Natural killer cell treated with Interleukin-12 subunit alpha and Interleukin-12 subunit beta and Interleukin-15 and Interleukin-18, amount 100 ng/mL, for 72 hours (primary cell): ENCODE results near the gene B4GALT3. TPM values are rescaled to one million over a fixed set of nuclear protein-coding genes. Genes with fewer than 3 reads are reported as not detected.

Experiments used
- ATAC-seq, 2 donors: fragments of 150-1000 bp; cut with Tn5 transposase in 1 of 2; sonication (Bioruptor Pico), chemical (Tn5 transposase) in 1 of 2; 2 replicates each; pipeline ENCODE4 v1.10.0; 2021
- DNase-seq: peaks from one replicate; pipeline ENCODE4 v3.0.0; 2022; ENCODE audit warnings: low spot score
- H3K27ac Mint-ChIP-seq, 2 donors: 1 replicate in 1 of 2; 2 replicates in 1 of 2; pipeline ENCODE4 v1.8.0; 2022; ENCODE audit warnings: mixed read lengths in 2 of 2, mild to moderate bottlenecking in 1 of 2, moderate library complexity in 1 of 2
- H3K27me3 Mint-ChIP-seq, 2 donors: 1 replicate in 1 of 2; 2 replicates in 1 of 2; pipeline ENCODE4 v1.8.0; 2022; ENCODE audit warnings: mixed read lengths in 2 of 2
- H3K36me3 Mint-ChIP-seq: one replicate; pipeline ENCODE4 v1.8.0; 2022; ENCODE audit warnings: mixed read lengths
- H3K4me1 Mint-ChIP-seq, 2 donors: 1 replicate in 1 of 2; 2 replicates in 1 of 2; pipeline ENCODE4 v1.8.0; 2022; ENCODE audit warnings: low read depth in 2 of 2, mixed read lengths in 2 of 2, mild to moderate bottlenecking in 1 of 2
- H3K4me3 Mint-ChIP-seq: one replicate; pipeline ENCODE4 v1.8.0; 2022; ENCODE audit warnings: mixed read lengths
- H3K9me3 Mint-ChIP-seq: 2 replicates; pipeline ENCODE4 v1.8.0; 2022; ENCODE audit warnings: mixed read lengths
- total RNA-seq, 2 donors: library from RNA; stranded (reverse); gene quantifications; one replicate each; pipeline ENCODE4 v1.2.3, GENCODE V29; 2022

B4GALT3 gene
- total RNA-seq, 2 donors from 2014 or later = 61.7 to 75.0 TPM

- H3K36me3 Mint-ChIP-seq = peaks cover 21% of the 10 kb centered on the region
- no peak overlapping the region for H3K27ac Mint-ChIP-seq
- ATAC-seq (no peak), DNase-seq (no peak)
- no peak overlapping the region for H3K4me3 Mint-ChIP-seq
- no peaks in the 10 kb centered on the region for H3K9me3 Mint-ChIP-seq
- no peaks in the 10 kb centered on the region for H3K27me3 Mint-ChIP-seq
- peaks cover 41 to 50% of the 10 kb centered on the region in 2 donors for H3K4me1 Mint-ChIP-seq
These were observed 47.0 kb downstream of the B4GALT3 start for GRCh38 chr1:161130266-161130665.

GRCh38 chr1:161128591-161129420, 48.5 kb downstream of the B4GALT3 start:
- H3K27me3 Mint-ChIP-seq = no peaks in the 10 kb centered on the region
- no peak overlapping the region for H3K27ac Mint-ChIP-seq
- peaks cover 40 to 45% of the 10 kb centered on the region in 2 donors for H3K4me1 Mint-ChIP-seq
- DNase-seq (no peak), ATAC-seq (no peak)
- H3K36me3 Mint-ChIP-seq = peaks cover 26% of the 10 kb centered on the region
- H3K4me3 Mint-ChIP-seq = no peak overlapping the region
- no peaks in the 10 kb centered on the region for H3K9me3 Mint-ChIP-seq

GRCh38 chr1:161127649-161128048, 49.7 kb downstream of the B4GALT3 start:
- Mint-ChIP-seq H3K27ac (peak overlapping the region; percentile 12 to 42), H3K9me3 (no peaks in the 10 kb centered on the region), H3K27me3 (no peaks in the 10 kb centered on the region), H3K4me3 (no peak overlapping the region), H3K36me3 (peaks cover 27% of the 10 kb centered on the region), H3K4me1 (peaks cover 40 to 45% of the 10 kb centered on the region in 2 donors)
- DNase-seq (no peak), ATAC-seq (no peak)

- no peaks in the 10 kb centered on the region for H3K27me3 Mint-ChIP-seq
- DNase-seq (no peak), ATAC-seq (no peak)
- no peak overlapping the region for H3K27ac Mint-ChIP-seq
- H3K4me3 Mint-ChIP-seq = no peak overlapping the region
- peaks cover 41 to 45% of the 10 kb centered on the region in 2 donors for H3K4me1 Mint-ChIP-seq
- peaks cover 46% of the 10 kb centered on the region for H3K36me3 Mint-ChIP-seq
- no peaks in the 10 kb centered on the region for H3K9me3 Mint-ChIP-seq
These were observed 54.3 kb downstream of the B4GALT3 start for GRCh38 chr1:161122967-161123366.

- H3K4me1 Mint-ChIP-seq = peaks cover 34 to 40% of the 10 kb centered on the region in 2 donors
These were observed 55.5 kb downstream of the B4GALT3 start for GRCh38 chr1:161121834-161122233.

More at GRCh38 chr1:161121834-161122233, 55.5 kb downstream of the B4GALT3 start:
- no peak for ATAC-seq
- no peaks in the 10 kb centered on the region for H3K27me3 Mint-ChIP-seq
- no peaks in the 10 kb centered on the region for H3K9me3 Mint-ChIP-seq
- H3K36me3 Mint-ChIP-seq = peaks cover 43% of the 10 kb centered on the region
- H3K4me3 Mint-ChIP-seq = no peak overlapping the region
- H3K27ac Mint-ChIP-seq = peak overlapping the region; percentile 10 to 35
- no peak for DNase-seq

Other genes with a start within 250 kb of the B4GALT3 start
- not detected for gene ITLN2, start 222.7 kb downstream of the B4GALT3 start, total RNA-seq
- 10 to 100 TPM; 11.0 to 25.9 TPM for gene F11R, start 156.4 kb downstream of the B4GALT3 start, total RNA-seq
- gene TSTD1, start 138.5 kb downstream of the B4GALT3 start, total RNA-seq = 10 to 100 TPM; 10.5 to 47.2 TPM
- gene USF1, start 131.5 kb downstream of the B4GALT3 start, total RNA-seq = 10 to 100 TPM; 72.2 to 77.4 TPM
- gene ARHGAP30, start 107.6 kb downstream of the B4GALT3 start, total RNA-seq = 100 to 1,000 TPM; 217 to 250 TPM
- gene NECTIN4, start 87.9 kb downstream of the B4GALT3 start, total RNA-seq = not detected
- under 1 TPM in 1 of 2 donors, not detected in 1; 0.64 TPM for gene KLHDC9, start 79.1 kb downstream of the B4GALT3 start, total RNA-seq
- gene PFDN2, start 59.5 kb downstream of the B4GALT3 start, total RNA-seq = 100 to 1,000 TPM in 1 of 2 donors, 10 to 100 TPM in 1; 92.6 to 122 TPM
- 10 to 100 TPM; 29.3 to 37.2 TPM for gene NIT1, start 59.4 kb downstream of the B4GALT3 start, total RNA-seq
- 10 to 100 TPM; 34.9 to 42.5 TPM for gene DEDD, start 44.8 kb downstream of the B4GALT3 start, total RNA-seq
- 100 to 1,000 TPM; 100 to 114 TPM for gene UFC1, start 23.5 kb downstream of the B4GALT3 start, total RNA-seq
- gene USP21, start 18.0 kb downstream of the B4GALT3 start, total RNA-seq = 10 to 100 TPM; 21.2 to 29.0 TPM
- gene PPOX, start 11.1 kb downstream of the B4GALT3 start, total RNA-seq = 10 to 100 TPM; 25.7 to 30.3 TPM
- under 1 TPM; 0.43 to 0.89 TPM for gene ADAMTS4, start 21.5 kb upstream of the B4GALT3 start, total RNA-seq
- gene NDUFS2, start 24.9 kb upstream of the B4GALT3 start, total RNA-seq = 10 to 100 TPM; 86.2 to 87.8 TPM
- 100 to 1,000 TPM; 111 to 583 TPM for gene FCER1G, start 37.8 kb upstream of the B4GALT3 start, total RNA-seq
- not detected for gene APOA2, start 46.1 kb upstream of the B4GALT3 start, total RNA-seq
- 10 to 100 TPM; 25.9 to 27.8 TPM for gene TOMM40L, start 48.6 kb upstream of the B4GALT3 start, total RNA-seq
- gene NR1I3, start 60.7 kb upstream of the B4GALT3 start, total RNA-seq = not detected
- gene PCP4L1, start 81.2 kb upstream of the B4GALT3 start, total RNA-seq = under 1 TPM in 1 of 2 donors, not detected in 1; 0.31 TPM
- gene MPZ, start 132.5 kb upstream of the B4GALT3 start, total RNA-seq = 1 to 10 TPM; 4.4 to 6.6 TPM
- gene SDHC, start 136.9 kb upstream of the B4GALT3 start, total RNA-seq = 100 to 1,000 TPM; 127 to 183 TPM
- gene CFAP126, start 190.4 kb upstream of the B4GALT3 start, total RNA-seq = not detected